D721Med (cell line): ENCODE measurements around the gene HAO1.

Experiments
- DNase-seq: peaks from one replicate; pipeline ENCODE4 v3.0.0; 2011; ENCODE audit warnings: low spot score; ENCODE audit not compliant: insufficient read length
- FAIRE-seq: peaks from 2 replicates; lab custom pipeline; 2011; peaks lifted over from hg19 to GRCh38; lab: Jason Lieb, UNC
- CTCF ChIP-seq: IDR thresholded peaks from 2 replicates; pipeline ENCODE4 v1.5.1; 2012; ENCODE audit warnings: mild to moderate bottlenecking, control low read depth; ENCODE audit not compliant: insufficient read depth; ENCODE audit errors: missing control alignments

Gene HAO1

GRCh38 chr20:7950387-7950786 is 10.1 kb upstream of the HAO1 start:
- FAIRE-seq = no peak
- no peak for DNase-seq
- no peak for TF ChIP-seq CTCF

- no peak for TF ChIP-seq CTCF
- DNase-seq (no peak), FAIRE-seq (no peak)
Measured at GRCh38 chr20:7943891-7944290, 3.6 kb upstream of the HAO1 start.

- FAIRE-seq (no peak), DNase-seq (no peak)
- no peak for TF ChIP-seq CTCF
Measured at GRCh38 chr20:7939663-7940062, 595 bp downstream of the HAO1 start.

- no peak for TF ChIP-seq CTCF
- FAIRE-seq (no peak), DNase-seq (no peak)
Measured at GRCh38 chr20:7938058-7938457, 2.2 kb downstream of the HAO1 start.

- no peak for TF ChIP-seq CTCF
- no peak for FAIRE-seq
- DNase-seq = no peak
Measured at GRCh38 chr20:7937328-7937727, 2.9 kb downstream of the HAO1 start.

GRCh38 chr20:7935027-7935551 is 5.2 kb downstream of the HAO1 start:
- FAIRE-seq (no peak), DNase-seq (no peak)
- TF ChIP-seq CTCF = no peak

GRCh38 chr20:7933346-7933745 is 6.9 kb downstream of the HAO1 start:
- FAIRE-seq (no peak), DNase-seq (no peak)
- TF ChIP-seq CTCF = no peak
